ENCODE data around the gene TNFRSF14. TPM values are rescaled to one million over a fixed set of nuclear protein-coding genes. Genes with fewer than 3 reads are reported as not detected.

TNFRSF14 gene
- total RNA-seq, 4 donors from 2014 or later: 64.9 to 105 (median 91.1) TPM

DNA sequence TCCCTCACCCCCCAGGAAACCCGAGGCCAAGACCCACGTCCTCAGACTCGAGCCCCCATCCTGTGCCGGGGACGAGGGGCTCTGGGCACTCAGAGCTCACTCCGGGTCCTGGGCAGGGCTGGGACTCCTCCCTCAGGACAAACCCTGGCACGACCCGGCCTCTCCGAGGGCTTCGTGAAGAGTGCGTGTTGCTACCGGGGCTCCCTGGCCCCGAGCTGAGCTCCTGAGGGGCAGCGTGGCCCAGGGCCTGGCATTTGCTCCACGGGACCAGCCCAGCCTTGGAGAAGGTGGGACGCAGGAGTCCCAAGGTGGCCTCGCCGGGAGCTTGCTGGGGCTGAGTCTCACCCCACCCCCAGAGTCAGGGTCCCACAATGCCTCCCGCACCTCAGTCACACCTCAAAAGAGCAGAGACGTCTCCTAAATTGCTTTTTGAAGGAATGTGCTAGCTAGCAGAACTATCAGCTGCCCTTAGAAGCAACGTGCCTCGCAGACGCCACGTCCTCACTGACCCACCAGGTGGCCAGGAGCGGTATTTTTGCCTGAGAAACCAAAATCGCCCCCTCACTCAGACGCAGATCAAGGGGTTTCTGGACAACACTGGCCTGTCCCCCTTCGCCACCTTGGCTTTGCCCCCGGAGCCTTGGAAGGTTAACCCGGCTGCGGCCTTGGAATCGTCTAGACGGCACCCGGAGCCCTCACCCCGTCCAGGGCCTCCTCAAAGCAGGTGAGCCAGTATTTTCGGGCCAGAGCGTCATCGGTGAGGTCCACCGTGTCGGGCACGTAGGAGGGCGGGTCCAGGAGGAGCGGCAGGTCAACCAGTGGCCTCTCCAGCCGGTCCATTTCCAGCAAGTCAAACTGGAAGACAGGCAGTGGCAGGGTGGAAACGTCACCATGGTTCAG lies 41.1 kb upstream of the TNFRSF14 start:
- no peaks in the 10 kb centered on the region for H3K4me1 ChIP-seq
- no peak for DNase-seq (ENCODE audit: low spot score in 2 of 2)
- H3K4me3 ChIP-seq: no peak overlapping the region
- peaks cover 10 to 100% (median 66%) of the 10 kb centered on the region in 3 donors for H3K36me3 ChIP-seq
- WGBS, 2 donors: 88 to 90% methylated on average over 27 to 42 of the region's 45 CpGs
- H3K27me3 ChIP-seq: no peaks in the 10 kb centered on the region
- TF ChIP-seq POLR2A (IDR thresholded peaks at IDR 0.05) (no peak), EP300 (IDR thresholded peaks at IDR 0.05) (no peak)
- TF ChIP-seq, protein P1, sequence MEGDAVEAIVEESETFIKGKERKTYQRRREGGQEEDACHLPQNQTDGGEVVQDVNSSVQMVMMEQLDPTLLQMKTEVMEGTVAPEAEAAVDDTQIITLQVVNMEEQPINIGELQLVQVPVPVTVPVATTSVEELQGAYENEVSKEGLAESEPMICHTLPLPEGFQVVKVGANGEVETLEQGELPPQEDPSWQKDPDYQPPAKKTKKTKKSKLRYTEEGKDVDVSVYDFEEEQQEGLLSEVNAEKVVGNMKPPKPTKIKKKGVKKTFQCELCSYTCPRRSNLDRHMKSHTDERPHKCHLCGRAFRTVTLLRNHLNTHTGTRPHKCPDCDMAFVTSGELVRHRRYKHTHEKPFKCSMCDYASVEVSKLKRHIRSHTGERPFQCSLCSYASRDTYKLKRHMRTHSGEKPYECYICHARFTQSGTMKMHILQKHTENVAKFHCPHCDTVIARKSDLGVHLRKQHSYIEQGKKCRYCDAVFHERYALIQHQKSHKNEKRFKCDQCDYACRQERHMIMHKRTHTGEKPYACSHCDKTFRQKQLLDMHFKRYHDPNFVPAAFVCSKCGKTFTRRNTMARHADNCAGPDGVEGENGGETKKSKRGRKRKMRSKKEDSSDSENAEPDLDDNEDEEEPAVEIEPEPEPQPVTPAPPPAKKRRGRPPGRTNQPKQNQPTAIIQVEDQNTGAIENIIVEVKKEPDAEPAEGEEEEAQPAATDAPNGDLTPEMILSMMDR (IDR thresholded peaks at IDR 0.05): no peak
- no peaks in the 10 kb centered on the region for H3K9me3 ChIP-seq
- no peak overlapping the region for H3K27ac ChIP-seq

DNA sequence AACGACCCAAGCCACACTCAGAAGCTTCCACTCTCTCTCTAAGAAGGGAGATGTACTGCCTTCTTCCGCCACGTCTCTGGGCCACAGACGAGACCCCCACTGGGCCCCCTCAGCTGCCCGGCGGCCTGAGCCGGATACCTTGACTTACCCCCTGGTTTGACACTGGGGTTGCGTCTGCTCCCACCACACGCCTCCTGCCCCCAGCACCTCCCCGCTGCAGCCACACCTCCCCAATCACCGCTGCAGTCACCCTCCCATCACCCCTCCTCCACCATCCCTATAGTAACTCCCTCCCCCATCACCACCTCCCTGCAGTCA lies 40.4 kb upstream of the TNFRSF14 start:
- Histone ChIP-seq H3K27me3 (no peaks in the 10 kb centered on the region), H3K36me3 (peaks cover 10 to 100% (median 66%) of the 10 kb centered on the region in 3 donors), H3K4me1 (no peaks in the 10 kb centered on the region), H3K4me3 (no peak overlapping the region), H3K27ac (no peak overlapping the region), H3K9me3 (no peaks in the 10 kb centered on the region)
- TF ChIP-seq EP300 (IDR thresholded peaks at IDR 0.05) (no peak), POLR2A (IDR thresholded peaks at IDR 0.05) (no peak)
- TF ChIP-seq, protein P1 (IDR thresholded peaks at IDR 0.05): no peak
- WGBS, 2 donors: 91% methylated on average over 11 of the region's 11 CpGs
- DNase-seq (ENCODE audit: low spot score in 2 of 2): no peak

DNA sequence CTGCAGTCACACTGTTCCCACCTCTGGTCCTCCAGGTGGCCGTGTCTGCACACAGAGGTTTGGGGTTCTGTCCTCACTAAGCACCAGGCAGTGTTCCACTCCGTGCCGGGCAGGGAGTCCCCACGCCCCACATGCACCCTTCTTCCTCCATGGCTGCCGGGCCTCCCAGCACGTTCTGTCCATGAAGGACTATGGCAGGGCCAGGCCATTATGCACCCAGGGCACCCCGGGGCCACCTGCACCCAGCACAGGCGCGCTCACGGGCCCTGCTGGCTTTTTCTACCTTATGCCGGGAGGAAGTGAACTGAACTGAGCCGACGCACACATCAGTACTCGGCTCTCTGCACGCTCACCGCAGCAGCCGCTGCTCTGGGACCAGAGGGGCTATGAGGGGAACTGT lies 40.0 kb upstream of the TNFRSF14 start:
- no peak for TF ChIP-seq POLR2A (IDR thresholded peaks at IDR 0.05)
- TF ChIP-seq, protein P1 (IDR thresholded peaks at IDR 0.05): no peak
- TF ChIP-seq EP300 (IDR thresholded peaks at IDR 0.05): no peak
- Histone ChIP-seq H3K27ac (no peak overlapping the region), H3K4me1 (no peaks in the 10 kb centered on the region), H3K36me3 (peaks cover 10 to 100% (median 66%) of the 10 kb centered on the region in 3 donors), H3K27me3 (no peaks in the 10 kb centered on the region), H3K4me3 (no peak overlapping the region), H3K9me3 (no peaks in the 10 kb centered on the region)
- 93 to 94% methylated on average over 17 of the region's 17 CpGs for WGBS, 2 donors
- DNase-seq (ENCODE audit: low spot score in 2 of 2): no peak

GRCh38 chr1:2516946-2517345 lies 39.2 kb upstream of the TNFRSF14 start:
- Histone ChIP-seq H3K27me3 (no peaks in the 10 kb centered on the region), H3K27ac (no peak overlapping the region), H3K9me3 (no peaks in the 10 kb centered on the region), H3K4me1 (no peaks in the 10 kb centered on the region), H3K4me3 (no peak overlapping the region), H3K36me3 (peaks cover 10 to 100% (median 64%) of the 10 kb centered on the region in 3 donors)
- TF ChIP-seq, protein P1 (IDR thresholded peaks at IDR 0.05): no peak
- TF ChIP-seq POLR2A (IDR thresholded peaks at IDR 0.05) (no peak), EP300 (IDR thresholded peaks at IDR 0.05) (no peak)
- 92 to 94% methylated on average over 9 to 14 of the region's 14 CpGs for whole genome bisulfite sequencing, 2 donors
- no peak for DNase-seq (ENCODE audit: low spot score in 2 of 2)

GRCh38 chr1:2517966-2518365 lies 38.2 kb upstream of the TNFRSF14 start:
- Histone ChIP-seq H3K27me3 (no peaks in the 10 kb centered on the region), H3K9me3 (no peaks in the 10 kb centered on the region), H3K4me3 (no peak overlapping the region), H3K4me1 (no peaks in the 10 kb centered on the region), H3K36me3 (peaks cover 10 to 92% (median 63%) of the 10 kb centered on the region in 3 donors), H3K27ac (no peak overlapping the region)
- DNase-seq (ENCODE audit: low spot score in 2 of 2): no peak
- 88 to 96% methylated on average over 17 of the region's 17 CpGs for WGBS, 2 donors
- TF ChIP-seq EP300 (IDR thresholded peaks at IDR 0.05): no peak
- TF ChIP-seq POLR2A (IDR thresholded peaks at IDR 0.05): no peak
- TF ChIP-seq, protein P1 (IDR thresholded peaks at IDR 0.05): no peak
